HG02938 (cell line): ENCODE results near the gene UNG.

Experiments
- ATAC-seq: cut with Tn5 transposase; IDR thresholded peaks from one replicate; pipeline ENCODE4 v1.9.1; 2021; ENCODE audit warnings: mild to moderate bottlenecking, moderate library complexity; ENCODE audit not compliant: unreplicated experiment

UNG gene

GRCh38 chr12:109088818-109089217, 8.6 kb upstream of the UNG start:
- ATAC-seq, result no peak

DNA sequence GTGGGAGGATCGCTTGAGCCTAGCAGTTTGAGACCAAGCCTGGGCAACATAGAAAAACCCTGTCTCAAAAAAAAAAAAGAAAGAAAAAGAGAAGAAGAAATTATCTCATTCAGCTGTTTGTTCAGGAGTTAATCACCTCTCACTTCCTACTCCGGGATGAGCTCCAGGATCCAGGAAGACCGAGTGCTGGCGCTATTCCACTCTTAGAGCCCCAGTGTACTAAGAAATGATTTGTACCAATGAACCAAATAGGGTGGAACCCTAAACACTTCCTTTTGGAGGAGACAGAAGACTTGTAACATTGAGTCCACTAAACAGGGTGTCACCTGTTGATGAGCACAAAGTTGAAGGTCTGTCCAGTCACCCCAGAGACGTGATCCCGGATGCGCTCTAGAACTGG, 7.7 kb upstream of the UNG start:
- ATAC-seq, result no peak

GRCh38 chr12:109092497-109093021, 4.8 kb upstream of the UNG start:
- ATAC-seq, result no peak

- ATAC-seq, result peak; percentile 61
These were observed 4.1 kb upstream of the UNG start, which contains the start of gene ALKBH2 for GRCh38 chr12:109093022-109093918. Gene ALKBH2, minus strand, starts transcription at chr12:109093472. Its CDS starts 686 bp downstream, at chr12:109092786.

- no peak for ATAC-seq
These were observed 310 bp upstream of the UNG start for GRCh38 chr12:109097140-109097434.

GRCh38 chr12:109098183-109098604, 797 bp downstream of the UNG start:
- peak; percentile 31 for ATAC-seq

DNA sequence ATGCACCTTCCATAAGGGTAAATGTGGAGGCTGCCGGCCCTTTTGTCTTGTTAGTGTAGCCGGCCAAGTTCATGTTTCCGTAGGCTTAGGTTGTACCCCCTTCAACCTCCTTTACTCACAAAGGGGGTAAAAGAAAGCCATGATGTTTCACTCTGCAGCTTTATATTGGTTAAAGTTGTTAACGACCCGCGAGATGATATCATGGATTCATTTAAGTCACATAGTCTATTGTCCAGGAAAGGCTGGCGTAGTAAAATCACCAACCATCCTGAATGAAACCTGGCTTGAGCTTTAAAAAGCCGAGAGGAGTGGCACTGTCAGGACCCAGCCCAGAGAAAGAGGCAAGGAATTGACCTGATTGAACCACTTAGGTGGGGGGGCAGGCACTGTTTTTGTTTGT, 1.3 kb downstream of the UNG start:
- ATAC-seq, result no peak

DNA sequence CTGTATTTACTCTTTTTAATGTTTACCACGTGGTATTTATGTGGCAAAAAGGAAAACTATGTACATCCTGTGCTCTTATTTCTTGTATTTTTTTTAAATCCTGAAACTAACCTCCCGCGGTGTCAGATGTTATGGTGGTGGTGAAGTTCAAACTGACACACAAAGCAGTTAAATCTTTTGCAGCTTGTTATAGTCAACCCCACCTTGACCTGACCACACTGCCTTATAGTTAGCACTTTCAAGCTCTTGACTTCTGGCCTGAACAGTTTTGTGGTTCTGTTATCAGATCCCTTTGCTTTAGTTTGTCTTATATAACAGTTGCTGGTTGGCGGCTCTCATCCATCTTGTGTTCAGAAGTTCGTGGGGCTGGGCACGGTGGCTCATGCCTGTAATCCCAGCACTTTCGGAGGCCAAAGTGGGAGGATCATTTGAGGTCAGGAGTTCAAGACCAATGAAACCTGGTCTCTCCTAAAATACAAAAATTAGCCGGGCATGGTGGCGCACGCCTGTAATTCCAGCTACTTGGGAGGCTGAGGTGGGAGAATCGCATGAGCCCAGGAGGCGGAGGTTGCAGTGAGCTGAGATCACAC, 2.1 kb downstream of the UNG start:
- ATAC-seq, result no peak

GRCh38 chr12:109100741-109101140, 3.3 kb downstream of the UNG start:
- no peak for ATAC-seq

GRCh38 chr12:109102491-109102890, 5.1 kb downstream of the UNG start:
- ATAC-seq, result no peak

DNA sequence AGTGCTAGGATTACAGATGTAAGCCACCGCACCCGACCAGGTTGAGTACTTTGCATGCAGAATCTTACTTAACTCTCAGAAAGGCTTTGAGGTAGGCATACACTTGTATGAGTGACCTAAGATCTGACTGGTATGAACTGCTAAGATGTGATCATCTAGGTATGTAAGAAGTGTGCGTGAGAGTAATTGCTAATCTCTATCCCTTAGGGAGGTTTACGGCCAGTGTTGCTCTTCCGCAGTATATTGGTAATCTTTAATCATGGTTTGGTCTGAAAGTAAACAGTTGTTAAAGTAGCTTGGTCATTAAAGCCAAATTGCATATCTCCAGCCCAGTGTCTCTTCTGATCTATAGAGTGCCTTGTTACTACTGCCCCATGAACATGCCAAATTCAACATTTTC, 7.8 kb downstream of the UNG start:
- no peak for ATAC-seq

GRCh38 chr12:109109746-109110350, 12.5 kb downstream of the UNG start:
- ATAC-seq, result no peak

DNA sequence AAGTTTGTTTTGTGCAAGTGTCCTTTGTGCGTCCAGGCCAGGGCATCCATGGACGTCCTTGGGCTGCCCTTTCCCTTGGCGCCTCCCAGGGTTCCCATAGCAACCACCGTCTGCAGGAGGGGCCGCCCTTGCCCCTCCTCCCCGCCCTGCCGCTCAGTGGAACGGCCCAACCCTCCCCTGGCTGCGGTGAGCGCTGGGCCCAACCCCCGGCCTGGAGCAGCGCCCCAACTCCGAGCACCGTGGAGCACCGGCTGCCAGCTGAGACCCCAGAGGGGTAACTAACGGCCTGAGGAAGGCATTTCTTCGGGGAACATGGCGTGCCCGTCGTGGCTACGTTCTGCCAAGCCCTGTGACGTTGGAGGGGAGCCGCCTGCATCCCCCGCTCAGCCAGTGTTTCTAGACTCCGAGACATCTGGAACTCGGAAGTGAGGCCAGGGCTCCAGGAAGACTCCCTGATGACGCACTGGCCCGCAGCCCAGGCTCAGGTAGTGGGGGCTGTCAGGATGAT, 13.6 kb downstream of the UNG start:
- ATAC-seq, result peak; percentile 78

DNA sequence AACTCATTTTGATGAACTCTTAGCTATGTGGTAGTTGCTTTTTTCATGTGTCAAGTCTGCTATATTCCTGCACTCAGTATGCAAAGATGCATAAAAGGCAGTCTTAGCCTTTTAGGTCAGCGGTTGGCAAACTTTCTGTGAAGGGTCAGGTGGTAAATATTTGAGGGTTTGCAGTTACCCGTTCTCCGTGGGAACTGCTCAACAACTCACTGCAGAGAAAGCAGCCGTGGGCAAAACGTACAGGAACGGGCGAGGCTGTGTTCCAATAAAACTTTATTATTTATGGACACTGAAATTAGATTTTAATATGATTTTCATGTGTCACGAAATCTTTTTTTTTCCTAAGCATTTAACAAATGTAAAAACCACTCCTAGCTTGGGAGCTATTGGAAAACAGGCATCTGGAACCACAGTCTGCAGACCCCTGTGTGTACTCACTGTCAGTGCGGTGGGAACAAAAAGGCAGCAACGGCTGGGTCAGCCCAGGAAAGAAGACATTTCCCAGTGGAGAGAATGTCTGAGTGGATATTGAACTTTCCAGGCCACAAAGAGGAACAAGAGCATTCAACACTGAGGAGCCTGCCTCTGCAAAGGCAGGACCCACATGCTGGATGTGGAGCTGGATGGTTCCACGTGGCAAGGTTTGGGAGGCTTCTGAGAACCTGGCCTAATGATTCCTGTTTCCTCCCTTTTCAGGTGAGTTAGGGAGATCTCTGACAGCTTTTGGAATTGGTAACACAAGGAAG, 15.5 kb downstream of the UNG start:
- ATAC-seq, result no peak

DNA sequence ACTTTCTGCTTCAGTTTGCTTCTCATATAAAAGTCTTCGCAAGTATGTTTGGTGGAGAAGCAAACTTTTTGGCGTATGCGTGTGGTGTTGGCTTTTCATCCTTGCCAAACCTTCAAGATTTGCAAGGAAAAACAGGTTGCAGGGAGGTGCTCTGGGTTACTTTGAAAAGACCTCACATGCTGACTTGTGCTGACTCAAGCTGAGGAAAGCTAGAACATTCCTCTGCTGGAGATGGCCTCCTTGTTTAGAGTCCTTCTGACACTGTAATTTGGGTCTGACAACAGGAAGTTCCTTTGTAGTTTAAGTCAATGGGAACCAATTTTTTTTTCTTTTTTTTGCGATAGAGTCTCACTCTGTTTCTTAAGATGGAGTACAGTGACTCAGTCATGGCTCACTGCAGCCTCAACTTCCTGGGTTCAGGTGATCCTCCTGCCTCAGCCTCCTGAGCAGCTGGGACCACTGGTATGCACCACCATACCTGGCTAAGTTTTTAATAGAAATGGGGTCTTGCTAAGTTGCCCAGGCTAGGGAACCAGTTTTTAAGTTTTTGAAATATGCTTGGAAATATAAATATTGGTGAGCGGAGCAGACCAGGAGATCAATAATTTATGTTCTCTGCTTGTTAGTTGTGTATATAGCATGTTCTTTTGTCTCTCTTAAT, 16.4 kb downstream of the UNG start:
- ATAC-seq, result no peak

- no peak for ATAC-seq
These were observed 17.2 kb downstream of the UNG start for GRCh38 chr12:109114644-109115043.

- ATAC-seq, result no peak
These were observed 18.0 kb downstream of the UNG start for GRCh38 chr12:109115404-109115757.

- ATAC-seq, result no peak
These were observed 18.6 kb downstream of the UNG start, which contains the start of gene ACACB for GRCh38 chr12:109115758-109116610. Gene ACACB, plus strand, starts transcription at chr12:109116587. Its CDS starts 22,819 bp downstream, at chr12:109139406.

DNA sequence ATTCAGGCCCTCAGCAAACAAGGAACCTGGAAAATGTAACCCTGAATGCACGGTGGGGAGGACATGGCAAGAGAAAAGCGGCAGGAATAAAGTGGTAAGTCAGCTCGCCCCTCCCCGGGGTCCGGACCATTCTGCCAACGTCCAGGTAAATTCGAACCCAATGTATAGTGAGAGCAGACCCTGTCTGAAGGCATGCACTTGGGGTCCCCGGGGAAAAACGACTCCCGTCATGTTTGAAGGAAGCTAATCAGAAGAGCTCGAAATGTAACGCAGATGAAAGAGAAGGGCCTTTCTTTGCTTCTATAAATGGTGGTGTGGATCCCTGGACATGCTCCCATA, 19.2 kb downstream of the UNG start:
- no peak for ATAC-seq

DNA sequence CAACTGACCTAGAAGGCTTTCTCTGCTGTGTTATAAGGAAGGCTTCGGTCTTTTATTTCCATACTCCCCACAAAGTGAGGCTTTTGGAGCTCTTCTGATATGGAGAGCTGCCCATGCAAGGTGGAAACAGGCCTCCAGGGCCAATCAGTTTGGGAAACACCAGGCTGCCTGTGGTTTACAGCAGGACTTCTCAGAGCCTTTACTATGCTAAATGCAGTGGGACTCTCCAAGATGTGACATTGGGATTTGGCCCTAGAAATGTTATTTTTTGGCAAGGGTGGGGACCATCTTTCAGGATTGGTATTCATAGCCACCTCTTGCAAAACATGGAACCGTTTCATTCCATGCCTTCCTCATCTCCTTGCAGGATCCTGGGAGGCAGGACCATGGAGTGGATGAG, 22.7 kb downstream of the UNG start:
- ATAC-seq, result no peak
